ENCODE measurements around the gene NFX1. TPM values are rescaled to one million over a fixed set of nuclear protein-coding genes. Genes with fewer than 3 reads are reported as not detected.

Gene NFX1
- polyA plus RNA-seq, 1 donor (not counting 4 experiments of a cell fraction or from before 2014, with no cell fraction given): 28.1 TPM

- no peaks in the 10 kb centered on the region for H3K79me2 ChIP-seq (ENCODE audit: control insufficient read depth, insufficient read depth, low read length)
- H4K20me1 ChIP-seq (ENCODE audit: control insufficient read depth, extremely low read depth, insufficient read depth, low read length): peaks cover 8% of the 10 kb centered on the region
- no peaks in the 10 kb centered on the region for H3K4me1 ChIP-seq (ENCODE audit: control insufficient read depth, extremely low read depth, insufficient read depth, low read length)
- FAIRE-seq (no peak), DNase-seq (ENCODE audit: low read depth, low spot score) (no peak)
- H3K9ac ChIP-seq (ENCODE audit: control insufficient read depth, extremely low read depth, insufficient read depth, low read length): no peak overlapping the region
- no peak overlapping the region for H2AFZ ChIP-seq (ENCODE audit: control insufficient read depth, low read length)
- no peaks in the 10 kb centered on the region for H3K27me3 ChIP-seq (ENCODE audit: control insufficient read depth, extremely low read depth, insufficient read depth, low read length)
- peaks cover 33 to 50% of the 10 kb centered on the region in 2 experiments for H3K36me3 ChIP-seq (ENCODE audit: control insufficient read depth in 2 of 2, extremely low read depth in 1 of 2, insufficient read depth in 2 of 2, low read length in 2 of 2)
- dilution Hi-C loops (cut with MboI; ENCODE audit: extremely low pct_ligation_motif_present, low sequenced_read_pairs): no loop called here
- no peak overlapping the region for H3K4me2 ChIP-seq (ENCODE audit: control insufficient read depth, extremely low read depth, insufficient read depth, low read depth, low read length)
- no peaks in the 10 kb centered on the region for H3K9me3 ChIP-seq (ENCODE audit: control insufficient read depth, low read depth, low read length)
- no peak overlapping the region for H3K4me3 ChIP-seq (ENCODE audit: control insufficient read depth in 2 of 3, extremely low read depth in 1 of 3, insufficient read depth in 2 of 3, low read depth in 1 of 3, low read length in 3 of 3)
- no peak overlapping the region for H3K27ac ChIP-seq (ENCODE audit: control insufficient read depth, insufficient read depth, low read length)
- no peaks in the 10 kb centered on the region for H3K9me1 ChIP-seq (ENCODE audit: control insufficient read depth, extremely low read depth, insufficient read depth, low read length)
- TF ChIP-seq, protein P1, sequence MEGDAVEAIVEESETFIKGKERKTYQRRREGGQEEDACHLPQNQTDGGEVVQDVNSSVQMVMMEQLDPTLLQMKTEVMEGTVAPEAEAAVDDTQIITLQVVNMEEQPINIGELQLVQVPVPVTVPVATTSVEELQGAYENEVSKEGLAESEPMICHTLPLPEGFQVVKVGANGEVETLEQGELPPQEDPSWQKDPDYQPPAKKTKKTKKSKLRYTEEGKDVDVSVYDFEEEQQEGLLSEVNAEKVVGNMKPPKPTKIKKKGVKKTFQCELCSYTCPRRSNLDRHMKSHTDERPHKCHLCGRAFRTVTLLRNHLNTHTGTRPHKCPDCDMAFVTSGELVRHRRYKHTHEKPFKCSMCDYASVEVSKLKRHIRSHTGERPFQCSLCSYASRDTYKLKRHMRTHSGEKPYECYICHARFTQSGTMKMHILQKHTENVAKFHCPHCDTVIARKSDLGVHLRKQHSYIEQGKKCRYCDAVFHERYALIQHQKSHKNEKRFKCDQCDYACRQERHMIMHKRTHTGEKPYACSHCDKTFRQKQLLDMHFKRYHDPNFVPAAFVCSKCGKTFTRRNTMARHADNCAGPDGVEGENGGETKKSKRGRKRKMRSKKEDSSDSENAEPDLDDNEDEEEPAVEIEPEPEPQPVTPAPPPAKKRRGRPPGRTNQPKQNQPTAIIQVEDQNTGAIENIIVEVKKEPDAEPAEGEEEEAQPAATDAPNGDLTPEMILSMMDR (optimal IDR thresholded peaks at IDR 0.05 in 1 of 3, IDR thresholded peaks at IDR 0.05 in 1 of 3, conservative IDR thresholded peaks at IDR 0.05 in 1 of 3; ENCODE audit: extremely low read depth in 1 of 3, insufficient read depth in 2 of 3, low read length in 3 of 3): no peak
- no peak for TF ChIP-seq EZH2 (IDR thresholded peaks at IDR 0.05; ENCODE audit: low read length)
These were observed 16.8 kb downstream of the NFX1 start for GRCh38 chr9:33307067-33307466.

- no peak for FAIRE-seq
- no peak for TF ChIP-seq EZH2 (IDR thresholded peaks at IDR 0.05; ENCODE audit: low read length)
- TF ChIP-seq, protein P1 (optimal IDR thresholded peaks at IDR 0.05 in 1 of 3, IDR thresholded peaks at IDR 0.05 in 1 of 3, conservative IDR thresholded peaks at IDR 0.05 in 1 of 3; ENCODE audit: extremely low read depth in 1 of 3, insufficient read depth in 2 of 3, low read length in 3 of 3): no peak
These were observed 19.6 kb downstream of the NFX1 start for GRCh38 chr9:33309903-33310302.

More at GRCh38 chr9:33309903-33310302, 19.6 kb downstream of the NFX1 start:
- Histone ChIP-seq H3K27ac (ENCODE audit: control insufficient read depth, insufficient read depth, low read length) (no peak overlapping the region), H3K79me2 (ENCODE audit: control insufficient read depth, insufficient read depth, low read length) (no peaks in the 10 kb centered on the region), H3K9me3 (ENCODE audit: control insufficient read depth, low read depth, low read length) (no peaks in the 10 kb centered on the region), H3K4me3 (ENCODE audit: control insufficient read depth in 2 of 3, extremely low read depth in 1 of 3, insufficient read depth in 2 of 3, low read depth in 1 of 3, low read length in 3 of 3) (no peak overlapping the region), H3K27me3 (ENCODE audit: control insufficient read depth, extremely low read depth, insufficient read depth, low read length) (no peaks in the 10 kb centered on the region), H3K4me2 (ENCODE audit: control insufficient read depth, extremely low read depth, insufficient read depth, low read depth, low read length) (no peak overlapping the region), H3K9ac (ENCODE audit: control insufficient read depth, extremely low read depth, insufficient read depth, low read length) (no peak overlapping the region), H3K4me1 (ENCODE audit: control insufficient read depth, extremely low read depth, insufficient read depth, low read length) (no peaks in the 10 kb centered on the region), H4K20me1 (ENCODE audit: control insufficient read depth, extremely low read depth, insufficient read depth, low read length) (peaks cover 8% of the 10 kb centered on the region), H2AFZ (ENCODE audit: control insufficient read depth, low read length) (no peak overlapping the region), H3K36me3 (ENCODE audit: control insufficient read depth in 2 of 2, extremely low read depth in 1 of 2, insufficient read depth in 2 of 2, low read length in 2 of 2) (peaks cover 33 to 43% of the 10 kb centered on the region in 2 experiments), H3K9me1 (ENCODE audit: control insufficient read depth, extremely low read depth, insufficient read depth, low read length) (no peaks in the 10 kb centered on the region)
- dilution Hi-C loops (cut with MboI; ENCODE audit: extremely low pct_ligation_motif_present, low sequenced_read_pairs): no loop called here
- DNase-seq (ENCODE audit: low read depth, low spot score): no peak

Measured in keratinocyte (primary cell).